ENCODE data around the gene PTCH1.
A peak's percentile ranks its signal among the peaks of the same experiment; 100 is the strongest.

PTCH1 gene

DNA sequence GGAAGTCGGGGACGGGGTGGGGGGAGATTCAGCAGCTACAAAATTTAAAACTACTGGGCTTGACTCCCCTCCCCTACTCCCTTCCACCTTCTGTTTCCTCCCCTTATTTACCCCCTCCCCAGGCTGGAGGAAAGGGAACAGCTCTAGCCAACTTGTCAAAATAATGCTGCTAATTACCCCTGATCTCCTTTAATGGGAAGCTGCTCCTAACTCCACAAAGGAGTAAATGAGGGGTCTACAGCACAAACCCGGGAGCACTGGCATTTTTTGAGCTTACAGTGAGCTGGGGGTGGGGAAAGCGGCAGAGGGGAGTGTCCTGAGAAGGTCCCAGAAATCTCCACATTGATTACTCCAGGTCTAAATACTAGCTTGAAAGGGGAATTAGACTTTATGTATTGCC lies 3.1 kb downstream of the PTCH1 start:
- no peak for DNase-seq (ENCODE audit: low read depth in 1 of 2, low spot score in 1 of 2)
- Histone ChIP-seq H3K27me3 (ENCODE audit: insufficient read depth, poor library complexity, severe bottlenecking) (peaks cover 59% of the 10 kb centered on the region), H3K27ac (replicated peaks) (no peak overlapping the region), H3K4me3 (replicated peaks; ENCODE audit: insufficient read depth, low read length) (no peak overlapping the region)
- TF ChIP-seq SPI1 (IDR thresholded peaks at IDR 0.05; ENCODE audit: borderline replicate concordance, low read depth) (no peak), POLR2AphosphoS5 (IDR thresholded peaks at IDR 0.05; ENCODE audit: low read depth) (no peak), GABPA (IDR thresholded peaks at IDR 0.05; ENCODE audit: low read depth) (no peak), CTCF (IDR thresholded peaks at IDR 0.05; ENCODE audit: insufficient read depth, low read length) (no peak)
- TF ChIP-seq, protein P1, sequence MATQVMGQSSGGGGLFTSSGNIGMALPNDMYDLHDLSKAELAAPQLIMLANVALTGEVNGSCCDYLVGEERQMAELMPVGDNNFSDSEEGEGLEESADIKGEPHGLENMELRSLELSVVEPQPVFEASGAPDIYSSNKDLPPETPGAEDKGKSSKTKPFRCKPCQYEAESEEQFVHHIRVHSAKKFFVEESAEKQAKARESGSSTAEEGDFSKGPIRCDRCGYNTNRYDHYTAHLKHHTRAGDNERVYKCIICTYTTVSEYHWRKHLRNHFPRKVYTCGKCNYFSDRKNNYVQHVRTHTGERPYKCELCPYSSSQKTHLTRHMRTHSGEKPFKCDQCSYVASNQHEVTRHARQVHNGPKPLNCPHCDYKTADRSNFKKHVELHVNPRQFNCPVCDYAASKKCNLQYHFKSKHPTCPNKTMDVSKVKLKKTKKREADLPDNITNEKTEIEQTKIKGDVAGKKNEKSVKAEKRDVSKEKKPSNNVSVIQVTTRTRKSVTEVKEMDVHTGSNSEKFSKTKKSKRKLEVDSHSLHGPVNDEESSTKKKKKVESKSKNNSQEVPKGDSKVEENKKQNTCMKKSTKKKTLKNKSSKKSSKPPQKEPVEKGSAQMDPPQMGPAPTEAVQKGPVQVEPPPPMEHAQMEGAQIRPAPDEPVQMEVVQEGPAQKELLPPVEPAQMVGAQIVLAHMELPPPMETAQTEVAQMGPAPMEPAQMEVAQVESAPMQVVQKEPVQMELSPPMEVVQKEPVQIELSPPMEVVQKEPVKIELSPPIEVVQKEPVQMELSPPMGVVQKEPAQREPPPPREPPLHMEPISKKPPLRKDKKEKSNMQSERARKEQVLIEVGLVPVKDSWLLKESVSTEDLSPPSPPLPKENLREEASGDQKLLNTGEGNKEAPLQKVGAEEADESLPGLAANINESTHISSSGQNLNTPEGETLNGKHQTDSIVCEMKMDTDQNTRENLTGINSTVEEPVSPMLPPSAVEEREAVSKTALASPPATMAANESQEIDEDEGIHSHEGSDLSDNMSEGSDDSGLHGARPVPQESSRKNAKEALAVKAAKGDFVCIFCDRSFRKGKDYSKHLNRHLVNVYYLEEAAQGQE (IDR thresholded peaks at IDR 0.05; ENCODE audit: insufficient replicate concordance, low read depth), result no peak

DNA sequence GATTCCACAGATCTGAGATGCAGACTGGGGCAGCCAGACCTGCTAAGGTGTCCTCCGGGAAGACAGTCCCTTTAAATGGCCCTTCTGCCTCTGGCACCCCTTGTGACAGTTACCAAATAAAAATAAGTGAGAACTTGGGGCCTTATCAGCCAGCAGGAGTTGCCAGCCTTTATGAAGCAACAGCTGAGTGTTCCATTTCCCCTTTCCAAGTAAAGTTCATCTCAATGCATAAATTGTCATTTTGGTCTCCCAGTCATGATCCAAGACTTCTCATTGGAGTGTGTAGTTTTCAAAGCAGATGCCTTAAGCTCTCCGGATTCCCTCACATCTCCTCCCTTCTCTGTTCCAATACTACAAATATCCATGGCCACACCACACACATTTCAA lies 4.1 kb downstream of the PTCH1 start:
- H3K4me3 ChIP-seq (replicated peaks; ENCODE audit: insufficient read depth, low read length), result no peak overlapping the region
- TF ChIP-seq SPI1 (IDR thresholded peaks at IDR 0.05; ENCODE audit: borderline replicate concordance, low read depth) (peak; percentile 84), CTCF (IDR thresholded peaks at IDR 0.05; ENCODE audit: insufficient read depth, low read length) (no peak), POLR2AphosphoS5 (IDR thresholded peaks at IDR 0.05; ENCODE audit: low read depth) (no peak)
- TF ChIP-seq, protein P1 (IDR thresholded peaks at IDR 0.05; ENCODE audit: insufficient replicate concordance, low read depth), result no peak

GRCh38 chr9:95511952-95512708 lies 4.6 kb downstream of the PTCH1 start:
- Histone ChIP-seq H3K27me3 (ENCODE audit: insufficient read depth, poor library complexity, severe bottlenecking) (peaks cover 59% of the 10 kb centered on the region), H3K27ac (replicated peaks) (no peak overlapping the region), H3K4me3 (replicated peaks; ENCODE audit: insufficient read depth, low read length) (no peak overlapping the region)
- no peak for DNase-seq (ENCODE audit: low read depth in 1 of 2, low spot score in 1 of 2)
- TF ChIP-seq SPI1 (IDR thresholded peaks at IDR 0.05; ENCODE audit: borderline replicate concordance, low read depth) (no peak), CTCF (IDR thresholded peaks at IDR 0.05; ENCODE audit: insufficient read depth, low read length) (no peak), GABPA (IDR thresholded peaks at IDR 0.05; ENCODE audit: low read depth) (no peak), POLR2AphosphoS5 (IDR thresholded peaks at IDR 0.05; ENCODE audit: low read depth) (no peak)
- TF ChIP-seq, protein P1 (IDR thresholded peaks at IDR 0.05; ENCODE audit: insufficient replicate concordance, low read depth), result no peak

More for the DNA sequence above, 4.1 kb downstream of the PTCH1 start:
- H3K27me3 ChIP-seq (ENCODE audit: insufficient read depth, poor library complexity, severe bottlenecking), result peaks cover 60% of the 10 kb centered on the region
- peak in 1 of 2 experiments; percentile 47 for DNase-seq (ENCODE audit: low read depth in 1 of 2, low spot score in 1 of 2)
- no peak overlapping the region for H3K27ac ChIP-seq (replicated peaks)
